ENCODE data around the gene IGF1.

The IGF1 gene

DNA sequence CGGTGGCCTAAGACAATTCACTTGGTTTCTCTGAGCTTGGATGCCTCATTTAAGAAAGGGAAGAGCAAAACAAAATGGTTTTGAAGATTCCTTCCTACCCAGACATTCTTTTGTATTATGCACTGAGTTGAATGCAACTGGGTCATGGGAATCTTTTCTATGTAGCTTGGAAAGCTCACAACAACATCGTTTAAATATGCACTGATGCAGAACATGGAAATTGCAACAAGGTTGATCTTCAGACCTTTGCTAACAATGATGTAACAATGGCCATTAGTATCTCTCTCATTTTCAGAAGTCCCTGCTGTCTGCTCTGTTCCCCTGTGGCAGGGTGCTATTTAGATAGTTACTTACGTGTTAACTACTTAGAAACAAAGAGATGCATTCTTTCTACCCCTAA, 30.1 kb upstream of the IGF1 start:
- Histone ChIP-seq H3K36me3 (ENCODE audit: control insufficient read depth in 1 of 2, insufficient read depth in 2 of 2, low read length in 2 of 2) (no peaks in the 10 kb centered on the region), H3K4me1 (ENCODE audit: control insufficient read depth in 1 of 2, insufficient read depth in 2 of 2, low read length in 2 of 2) (no peaks in the 10 kb centered on the region), H3K27ac (ENCODE audit: low read length) (no peak overlapping the region), H3K27me3 (ENCODE audit: low read depth, low read length) (no peaks in the 10 kb centered on the region), H3K4me3 (ENCODE audit: low read depth in 1 of 2, low read length in 2 of 2) (no peak overlapping the region), H3K9me3 (ENCODE audit: control insufficient read depth in 1 of 2, low read length in 2 of 2) (peaks cover 0 to 7% of the 10 kb centered on the region in 2 donors)

DNA sequence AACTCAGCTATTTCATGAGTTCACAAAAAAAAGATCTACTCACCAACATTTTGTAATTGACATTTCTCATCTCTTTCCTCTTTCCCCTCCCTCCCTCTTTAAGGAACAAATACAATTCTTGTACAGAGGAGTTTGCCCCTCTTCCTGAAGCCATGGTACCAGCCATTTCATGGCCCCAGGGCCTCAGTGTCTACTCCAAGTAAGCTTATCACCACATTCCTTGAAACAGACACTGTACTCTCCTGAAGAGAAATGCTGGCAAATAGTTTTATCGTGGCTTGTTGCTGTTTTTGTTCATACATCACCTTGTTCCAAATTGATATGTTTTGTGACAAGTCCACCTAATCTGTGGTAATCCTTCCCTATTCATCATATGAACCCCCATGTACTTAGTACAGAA, 29.7 kb upstream of the IGF1 start:
- Histone ChIP-seq H3K9me3 (ENCODE audit: control insufficient read depth in 1 of 2, low read length in 2 of 2) (peaks cover 0 to 7% of the 10 kb centered on the region in 2 donors), H3K27ac (ENCODE audit: low read length) (no peak overlapping the region), H3K36me3 (ENCODE audit: control insufficient read depth in 1 of 2, insufficient read depth in 2 of 2, low read length in 2 of 2) (no peaks in the 10 kb centered on the region), H3K4me1 (ENCODE audit: control insufficient read depth in 1 of 2, insufficient read depth in 2 of 2, low read length in 2 of 2) (no peaks in the 10 kb centered on the region), H3K4me3 (ENCODE audit: low read depth in 1 of 2, low read length in 2 of 2) (no peak overlapping the region), H3K27me3 (ENCODE audit: low read depth, low read length) (no peaks in the 10 kb centered on the region)

GRCh38 chr12:102509123-102509626, 28.8 kb upstream of the IGF1 start:
- no peak overlapping the region for H3K27ac ChIP-seq (ENCODE audit: low read length)
- H3K27me3 ChIP-seq (ENCODE audit: low read depth, low read length), result no peaks in the 10 kb centered on the region
- H3K4me3 ChIP-seq (ENCODE audit: low read depth in 1 of 2, low read length in 2 of 2), result no peak overlapping the region
- H3K4me1 ChIP-seq (ENCODE audit: control insufficient read depth in 1 of 2, insufficient read depth in 2 of 2, low read length in 2 of 2), result no peaks in the 10 kb centered on the region
- H3K36me3 ChIP-seq (ENCODE audit: control insufficient read depth in 1 of 2, insufficient read depth in 2 of 2, low read length in 2 of 2), result no peaks in the 10 kb centered on the region
- peaks cover 0 to 7% of the 10 kb centered on the region in 2 donors for H3K9me3 ChIP-seq (ENCODE audit: control insufficient read depth in 1 of 2, low read length in 2 of 2)

GRCh38 chr12:102508052-102508451, 27.7 kb upstream of the IGF1 start:
- Histone ChIP-seq H3K4me1 (ENCODE audit: control insufficient read depth in 1 of 2, insufficient read depth in 2 of 2, low read length in 2 of 2) (no peaks in the 10 kb centered on the region), H3K9me3 (ENCODE audit: control insufficient read depth in 1 of 2, low read length in 2 of 2) (peaks cover 0 to 7% of the 10 kb centered on the region in 2 donors), H3K27ac (ENCODE audit: low read length) (no peak overlapping the region), H3K36me3 (ENCODE audit: control insufficient read depth in 1 of 2, insufficient read depth in 2 of 2, low read length in 2 of 2) (no peaks in the 10 kb centered on the region), H3K4me3 (ENCODE audit: low read depth in 1 of 2, low read length in 2 of 2) (no peak overlapping the region), H3K27me3 (ENCODE audit: low read depth, low read length) (no peaks in the 10 kb centered on the region)

GRCh38 chr12:102507301-102507700, 26.9 kb upstream of the IGF1 start:
- no peaks in the 10 kb centered on the region for H3K27me3 ChIP-seq (ENCODE audit: low read depth, low read length)
- H3K27ac ChIP-seq (ENCODE audit: low read length), result no peak overlapping the region
- H3K4me3 ChIP-seq (ENCODE audit: low read depth in 1 of 2, low read length in 2 of 2), result no peak overlapping the region
- H3K4me1 ChIP-seq (ENCODE audit: control insufficient read depth in 1 of 2, insufficient read depth in 2 of 2, low read length in 2 of 2), result no peaks in the 10 kb centered on the region
- H3K9me3 ChIP-seq (ENCODE audit: control insufficient read depth in 1 of 2, low read length in 2 of 2), result peaks cover 0 to 7% of the 10 kb centered on the region in 2 donors
- H3K36me3 ChIP-seq (ENCODE audit: control insufficient read depth in 1 of 2, insufficient read depth in 2 of 2, low read length in 2 of 2), result no peaks in the 10 kb centered on the region

DNA sequence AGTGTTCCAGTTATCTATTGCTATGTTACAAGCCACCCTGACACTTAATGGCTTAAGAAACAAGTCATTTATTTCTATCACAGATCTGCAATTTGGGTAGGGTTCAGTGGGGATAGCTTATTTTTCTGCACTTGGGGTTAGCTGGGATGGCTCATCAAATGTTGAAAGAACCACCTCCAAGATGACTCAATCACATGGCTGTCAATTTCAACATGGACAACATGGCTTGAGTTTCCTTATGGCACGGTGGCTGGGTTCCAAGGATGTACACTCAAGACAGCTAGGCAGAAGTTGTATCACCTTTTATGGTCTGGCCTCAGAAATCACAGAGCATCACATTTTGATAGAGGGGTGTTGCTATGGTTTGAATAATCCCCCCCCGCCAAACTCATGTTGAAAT, 24.5 kb upstream of the IGF1 start:
- Histone ChIP-seq H3K27ac (ENCODE audit: low read length) (no peak overlapping the region), H3K27me3 (ENCODE audit: low read depth, low read length) (no peaks in the 10 kb centered on the region)

DNA sequence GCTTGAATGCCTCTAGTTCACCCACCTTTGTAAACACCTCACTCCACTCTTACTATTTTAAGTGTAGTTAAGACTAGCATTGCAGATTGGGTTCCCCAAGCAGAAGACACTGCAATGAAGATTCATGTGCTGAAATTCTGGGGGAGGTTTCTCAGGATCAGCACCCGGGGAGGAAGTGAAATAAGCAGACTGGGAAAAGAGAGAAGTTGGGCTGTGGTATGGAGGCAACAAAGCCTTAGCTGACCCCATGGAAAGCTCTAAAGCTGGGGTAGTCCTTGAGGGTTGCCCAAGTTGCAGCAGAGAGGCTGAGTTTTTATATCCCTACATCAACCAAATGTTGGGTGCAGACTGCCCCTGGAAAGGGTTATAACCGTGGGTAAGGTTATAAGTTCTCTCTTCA, 23.9 kb upstream of the IGF1 start:
- peaks cover 0 to 7% of the 10 kb centered on the region in 2 donors for H3K9me3 ChIP-seq (ENCODE audit: control insufficient read depth in 1 of 2, low read length in 2 of 2)
- H3K4me1 ChIP-seq (ENCODE audit: control insufficient read depth in 1 of 2, insufficient read depth in 2 of 2, low read length in 2 of 2), result no peaks in the 10 kb centered on the region
- H3K4me3 ChIP-seq (ENCODE audit: low read depth in 1 of 2, low read length in 2 of 2), result no peak overlapping the region
- H3K27ac ChIP-seq (ENCODE audit: low read length), result no peak overlapping the region
- no peaks in the 10 kb centered on the region for H3K27me3 ChIP-seq (ENCODE audit: low read depth, low read length)
- no peaks in the 10 kb centered on the region for H3K36me3 ChIP-seq (ENCODE audit: control insufficient read depth in 1 of 2, insufficient read depth in 2 of 2, low read length in 2 of 2)

More for the DNA sequence above, 24.5 kb upstream of the IGF1 start:
- H3K36me3 ChIP-seq (ENCODE audit: control insufficient read depth in 1 of 2, insufficient read depth in 2 of 2, low read length in 2 of 2), result no peaks in the 10 kb centered on the region
- no peak overlapping the region for H3K4me3 ChIP-seq (ENCODE audit: low read depth in 1 of 2, low read length in 2 of 2)
- H3K4me1 ChIP-seq (ENCODE audit: control insufficient read depth in 1 of 2, insufficient read depth in 2 of 2, low read length in 2 of 2), result no peaks in the 10 kb centered on the region
- peaks cover 0 to 7% of the 10 kb centered on the region in 2 donors for H3K9me3 ChIP-seq (ENCODE audit: control insufficient read depth in 1 of 2, low read length in 2 of 2)

DNA sequence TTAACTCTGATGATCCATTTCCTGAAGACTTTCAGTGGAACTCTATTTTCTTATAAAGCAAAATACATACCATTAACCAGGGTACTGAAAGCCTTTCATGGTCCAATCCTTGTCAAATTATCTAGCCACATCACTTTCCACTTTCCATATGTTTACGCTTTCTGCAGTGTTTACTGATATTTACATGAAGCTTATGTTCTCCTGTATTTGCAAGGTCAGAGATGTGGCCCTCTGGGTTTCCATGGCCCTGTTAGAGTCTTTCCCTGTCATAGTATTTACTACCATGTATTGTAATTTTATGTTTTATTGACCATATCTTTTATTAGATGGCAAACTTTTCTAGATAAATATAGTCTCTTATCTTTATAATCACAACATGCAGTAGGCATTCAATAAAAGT, 23.5 kb upstream of the IGF1 start:
- Histone ChIP-seq H3K27ac (ENCODE audit: low read length) (no peak overlapping the region), H3K9me3 (ENCODE audit: control insufficient read depth in 1 of 2, low read length in 2 of 2) (peaks cover 0 to 7% of the 10 kb centered on the region in 2 donors), H3K4me3 (ENCODE audit: low read depth in 1 of 2, low read length in 2 of 2) (no peak overlapping the region), H3K4me1 (ENCODE audit: control insufficient read depth in 1 of 2, insufficient read depth in 2 of 2, low read length in 2 of 2) (no peaks in the 10 kb centered on the region), H3K27me3 (ENCODE audit: low read depth, low read length) (no peaks in the 10 kb centered on the region), H3K36me3 (ENCODE audit: control insufficient read depth in 1 of 2, insufficient read depth in 2 of 2, low read length in 2 of 2) (no peaks in the 10 kb centered on the region)

- H3K36me3 ChIP-seq (ENCODE audit: control insufficient read depth in 1 of 2, insufficient read depth in 2 of 2, low read length in 2 of 2), result no peaks in the 10 kb centered on the region
- no peak overlapping the region for H3K4me3 ChIP-seq (ENCODE audit: low read depth in 1 of 2, low read length in 2 of 2)
- no peak overlapping the region for H3K27ac ChIP-seq (ENCODE audit: low read length)
- H3K9me3 ChIP-seq (ENCODE audit: control insufficient read depth in 1 of 2, low read length in 2 of 2), result peaks cover 0 to 7% of the 10 kb centered on the region in 2 donors
- H3K4me1 ChIP-seq (ENCODE audit: control insufficient read depth in 1 of 2, insufficient read depth in 2 of 2, low read length in 2 of 2), result no peaks in the 10 kb centered on the region
- no peaks in the 10 kb centered on the region for H3K27me3 ChIP-seq (ENCODE audit: low read depth, low read length)
Measured at GRCh38 chr12:102503056-102503681, 22.8 kb upstream of the IGF1 start.

DNA sequence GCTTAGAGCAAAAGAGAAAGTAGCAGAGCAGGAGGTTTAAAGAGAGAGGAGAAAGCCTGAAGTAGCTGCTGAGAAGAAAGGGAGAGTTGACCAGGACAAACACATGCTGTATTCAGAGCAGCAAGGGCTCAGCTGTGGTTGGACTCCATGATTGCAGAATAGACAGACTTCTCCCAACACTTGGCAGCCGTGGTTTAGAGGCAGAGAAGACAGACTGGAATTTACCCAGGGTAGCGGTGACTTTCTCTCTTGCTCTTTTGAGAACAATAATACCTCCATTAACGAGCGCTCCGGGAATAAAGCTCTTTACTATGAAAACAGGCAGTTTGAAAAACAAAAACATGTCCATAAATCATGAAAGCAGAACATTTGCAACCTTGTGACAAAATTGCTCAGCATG, 21.4 kb upstream of the IGF1 start:
- Histone ChIP-seq H3K9me3 (ENCODE audit: control insufficient read depth in 1 of 2, low read length in 2 of 2) (peaks cover 0 to 5% of the 10 kb centered on the region in 2 donors), H3K36me3 (ENCODE audit: control insufficient read depth in 1 of 2, insufficient read depth in 2 of 2, low read length in 2 of 2) (no peaks in the 10 kb centered on the region), H3K4me3 (ENCODE audit: low read depth in 1 of 2, low read length in 2 of 2) (no peak overlapping the region), H3K27ac (ENCODE audit: low read length) (no peak overlapping the region), H3K4me1 (ENCODE audit: control insufficient read depth in 1 of 2, insufficient read depth in 2 of 2, low read length in 2 of 2) (no peaks in the 10 kb centered on the region), H3K27me3 (ENCODE audit: low read depth, low read length) (no peaks in the 10 kb centered on the region)

DNA sequence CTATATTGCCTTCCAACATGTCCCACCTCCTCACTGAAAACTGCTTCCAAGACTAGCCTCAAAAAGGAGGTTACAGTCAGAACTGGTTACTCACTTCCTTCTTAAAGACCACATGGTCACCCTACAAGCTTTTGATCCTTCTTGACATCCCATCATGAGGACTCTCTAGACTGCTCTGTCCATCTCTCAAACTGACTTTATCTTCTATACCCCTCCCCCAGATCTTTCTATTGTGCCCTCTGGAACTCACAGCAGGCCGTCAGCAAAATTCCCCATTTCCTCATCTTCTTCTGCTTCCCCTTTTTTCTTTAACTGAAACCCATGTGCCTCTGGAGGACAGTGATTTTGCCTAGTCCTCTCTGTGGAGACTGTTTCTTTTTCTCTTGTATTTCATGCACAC, 18.1 kb upstream of the IGF1 start:
- H3K27me3 ChIP-seq (ENCODE audit: low read depth, low read length), result no peaks in the 10 kb centered on the region
- H3K4me1 ChIP-seq (ENCODE audit: control insufficient read depth in 1 of 2, insufficient read depth in 2 of 2, low read length in 2 of 2), result no peaks in the 10 kb centered on the region
- H3K27ac ChIP-seq (ENCODE audit: low read length), result no peak overlapping the region
- peaks cover 0 to 2% of the 10 kb centered on the region in 2 donors for H3K9me3 ChIP-seq (ENCODE audit: control insufficient read depth in 1 of 2, low read length in 2 of 2)
- H3K36me3 ChIP-seq (ENCODE audit: control insufficient read depth in 1 of 2, insufficient read depth in 2 of 2, low read length in 2 of 2), result no peaks in the 10 kb centered on the region
- no peak overlapping the region for H3K4me3 ChIP-seq (ENCODE audit: low read depth in 1 of 2, low read length in 2 of 2)

GRCh38 chr12:102497743-102498142, 17.4 kb upstream of the IGF1 start:
- Histone ChIP-seq H3K9me3 (ENCODE audit: control insufficient read depth in 1 of 2, low read length in 2 of 2) (peaks cover 0 to 3% of the 10 kb centered on the region in 2 donors), H3K36me3 (ENCODE audit: control insufficient read depth in 1 of 2, insufficient read depth in 2 of 2, low read length in 2 of 2) (no peaks in the 10 kb centered on the region), H3K4me1 (ENCODE audit: control insufficient read depth in 1 of 2, insufficient read depth in 2 of 2, low read length in 2 of 2) (no peaks in the 10 kb centered on the region), H3K27ac (ENCODE audit: low read length) (no peak overlapping the region), H3K4me3 (ENCODE audit: low read depth in 1 of 2, low read length in 2 of 2) (no peak overlapping the region), H3K27me3 (ENCODE audit: low read depth, low read length) (no peaks in the 10 kb centered on the region)
